Small intestine (tissue), 7 donors: ENCODE measurements around the gene KHSRP. TPM values are rescaled to one million over a fixed set of nuclear protein-coding genes. Genes with fewer than 3 reads are reported as not detected.

Experiments
- DNase-seq, 2 donors: peaks; one replicate each; pipeline versions ENCODE4 v3.0.0 to v3.0.0-alpha.2; 2013
- FAIRE-seq: peaks from 2 replicates; lab custom pipeline; 2012; peaks lifted over from hg19 to GRCh38; lab: Jason Lieb, UNC
- H3K27ac ChIP-seq, 3 donors: one replicate each; pipeline ENCODE4 v1.5.1; 2013; ENCODE audit warnings: low read length in 2 of 3, mild to moderate bottlenecking in 2 of 3, control low read depth in 1 of 3, inconsistent platforms in 1 of 3, low read depth in 1 of 3, moderate library complexity in 1 of 3
- H3K27me3 ChIP-seq, 3 donors: one replicate each; pipeline ENCODE4 v1.6.1; 2013; ENCODE audit warnings: low read length in 3 of 3, inconsistent platforms in 1 of 3; ENCODE audit not compliant: control insufficient read depth in 3 of 3, insufficient read depth in 3 of 3
- H3K36me3 ChIP-seq, 3 donors: one replicate each; pipeline ENCODE4 v1.6.1; 2013; ENCODE audit warnings: low read length in 3 of 3, inconsistent platforms in 1 of 3, low read depth in 1 of 3, mild to moderate bottlenecking in 1 of 3, moderate library complexity in 1 of 3; ENCODE audit not compliant: control insufficient read depth in 3 of 3, insufficient read depth in 2 of 3
- H3K4me1 ChIP-seq, 3 donors: one replicate each; pipeline ENCODE4 v1.6.1; 2013; ENCODE audit warnings: low read length in 2 of 3, inconsistent platforms in 1 of 3, low read depth in 1 of 3, mild to moderate bottlenecking in 1 of 3, moderate library complexity in 1 of 3; ENCODE audit not compliant: control insufficient read depth in 3 of 3, insufficient read depth in 2 of 3
- H3K4me3 ChIP-seq, 3 donors: one replicate each; pipeline ENCODE4 v1.5.1; 2013; ENCODE audit warnings: low read length in 3 of 3, control low read depth in 1 of 3, inconsistent platforms in 1 of 3, low read depth in 1 of 3, mild to moderate bottlenecking in 1 of 3, moderate library complexity in 1 of 3
- H3K9me3 ChIP-seq, 2 donors: one replicate each; pipeline ENCODE4 v1.6.1; 2013; ENCODE audit warnings: low read depth in 1 of 2, low read length in 1 of 2; ENCODE audit not compliant: control insufficient read depth in 2 of 2, insufficient read depth in 1 of 2
- WGBS, 3 donors: extraction: QIAGEN DNeasy Blood & Tissue Kit; methylation state at CpG; one replicate each; pipeline ENCODE4 v1.1.7; 2013; 5-methylcytosine and 5-hydroxymethylcytosine counted together
- polyA plus RNA-seq, 4 donors: library from polyadenylated mRNA; stranded (reverse) in 3 of 4; unstranded in 1 of 4; fragments of 200-250 nt in 3 of 4; fragments of 120-200 nt in 1 of 4; gene quantifications; one replicate each; pipeline versions ENCODE4 v1.2.1 to v1.2.3, GENCODE V29; 2013
- donor health status: healthy with polysubstance abuse.
- donor health status: control.
- donor health status: control.
- donor health status: Bipolar disorder and iron deficiency.
- donor health status: healthy.

The KHSRP gene
- polyA plus RNA-seq, 4 donors, result 80.7 to 257 (median 158) TPM

DNA sequence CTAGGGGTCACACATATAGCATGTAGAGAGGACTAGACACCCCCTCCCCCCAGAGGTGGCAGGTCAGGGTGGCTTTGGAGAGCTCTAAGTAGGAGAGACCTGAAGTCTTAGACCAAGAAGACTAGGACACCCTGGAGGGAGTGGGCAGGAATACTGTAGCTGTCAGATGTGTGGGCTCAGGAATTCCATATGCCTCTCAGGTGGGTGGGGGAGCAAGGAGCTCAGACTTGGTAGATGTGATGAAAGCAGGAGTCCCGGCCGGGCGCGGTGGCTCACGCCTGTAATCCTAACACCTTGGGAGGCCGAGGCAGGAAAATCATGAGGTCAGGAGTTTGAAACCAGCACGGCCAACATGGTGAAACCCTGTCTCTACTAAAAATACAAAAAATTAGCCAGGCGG, 41.1 kb upstream of the KHSRP start:
- Histone ChIP-seq H3K9me3 (no peaks in the 10 kb centered on the region), H3K4me1 (peaks cover 0 to 5% (median 0%) of the 10 kb centered on the region in 3 donors), H3K27ac (no peak overlapping the region), H3K4me3 (peak overlapping the region in 2 of 3 donors; percentile 69 to 88), H3K27me3 (peaks cover 0 to 8% (median 0%) of the 10 kb centered on the region in 3 donors), H3K36me3 (peaks cover 0 to 38% (median 7%) of the 10 kb centered on the region in 3 donors)
- DNase-seq (no peak), FAIRE-seq (no peak)
- WGBS, 3 donors, result 86 to 96% (median 91%) methylated on average over 8 of the region's 8 CpGs

GRCh38 chr19:6465006-6465405, 40.4 kb upstream of the KHSRP start:
- peaks cover 0 to 8% (median 0%) of the 10 kb centered on the region in 3 donors for H3K27me3 ChIP-seq
- FAIRE-seq (no peak), DNase-seq (peak; percentile 16 to 56)
- H3K27ac ChIP-seq, result peak overlapping the region; percentile 72 to 99 (median 96)
- H3K9me3 ChIP-seq, result no peaks in the 10 kb centered on the region
- peaks cover 0 to 5% (median 0%) of the 10 kb centered on the region in 3 donors for H3K4me1 ChIP-seq
- 13 to 37% (median 25%) methylated on average over 9 of the region's 9 CpGs for WGBS, 3 donors
- peaks cover 0 to 38% (median 7%) of the 10 kb centered on the region in 3 donors for H3K36me3 ChIP-seq
- H3K4me3 ChIP-seq, result peak overlapping the region; percentile 61 to 88 (median 69)

DNA sequence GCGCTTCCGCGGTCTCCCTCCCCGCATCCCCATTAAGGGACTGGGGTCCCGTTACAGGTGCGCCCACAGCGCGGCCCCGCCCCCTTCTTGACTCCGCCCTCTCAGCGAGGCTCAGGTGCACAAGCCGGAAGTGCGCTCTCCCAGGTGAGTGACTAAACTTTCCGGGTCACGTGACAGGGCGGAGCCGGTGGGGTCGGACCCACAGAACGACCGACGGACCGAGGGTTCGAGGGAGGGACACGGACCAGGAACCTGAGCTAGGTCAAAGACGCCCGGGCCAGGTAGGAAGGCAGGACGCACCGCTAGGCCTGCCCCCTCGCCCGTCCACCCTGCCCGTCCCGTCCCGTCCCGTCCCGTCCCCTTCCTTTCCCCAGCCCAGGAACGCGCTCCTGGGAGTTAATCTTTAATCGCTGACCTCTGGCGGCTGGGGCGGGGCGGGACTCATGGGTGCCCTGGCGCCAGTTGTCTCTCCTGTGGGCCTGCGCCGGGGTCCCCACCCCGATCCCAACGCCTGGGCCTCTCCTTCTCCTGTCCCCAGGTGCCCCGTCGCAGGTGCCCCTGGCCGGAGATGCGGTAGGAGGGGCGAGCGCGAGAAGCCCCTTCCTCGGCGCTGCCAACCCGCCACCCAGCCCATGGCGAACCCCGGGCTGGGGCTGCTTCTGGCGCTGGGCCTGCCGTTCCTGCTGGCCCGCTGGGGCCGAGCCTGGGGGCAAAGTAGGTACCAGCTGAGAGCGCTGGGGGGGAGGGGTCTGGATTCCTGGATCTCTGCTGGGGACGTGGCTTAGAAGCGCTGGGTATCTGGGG, 39.7 kb upstream of the KHSRP start, which contains the start of gene CRB3:
CRB3 (plus strand) TSS at position 202 of the 804 bp plus-strand sequence; CDS start at position 633, 431 bp downstream.
- Histone ChIP-seq H3K9me3 (no peaks in the 10 kb centered on the region), H3K27me3 (peaks cover 0 to 8% (median 0%) of the 10 kb centered on the region in 3 donors), H3K27ac (peak within 1 kb of the TSS; percentile 72 to 99 (median 96)), H3K4me3 (peak within 1 kb of the TSS; percentile 61 to 88 (median 69)), H3K36me3 (peaks cover 0 to 35% (median 7%) of the 10 kb centered on the region in 3 donors), H3K4me1 (peaks cover 0 to 5% (median 0%) of the 10 kb centered on the region in 3 donors)
- WGBS, 3 donors, result 3 to 8% (median 6%) methylated on average over 50 to 65 of the region's 65 CpGs
- no peak for FAIRE-seq
- peak; percentile 98 to 99 for DNase-seq

DNA sequence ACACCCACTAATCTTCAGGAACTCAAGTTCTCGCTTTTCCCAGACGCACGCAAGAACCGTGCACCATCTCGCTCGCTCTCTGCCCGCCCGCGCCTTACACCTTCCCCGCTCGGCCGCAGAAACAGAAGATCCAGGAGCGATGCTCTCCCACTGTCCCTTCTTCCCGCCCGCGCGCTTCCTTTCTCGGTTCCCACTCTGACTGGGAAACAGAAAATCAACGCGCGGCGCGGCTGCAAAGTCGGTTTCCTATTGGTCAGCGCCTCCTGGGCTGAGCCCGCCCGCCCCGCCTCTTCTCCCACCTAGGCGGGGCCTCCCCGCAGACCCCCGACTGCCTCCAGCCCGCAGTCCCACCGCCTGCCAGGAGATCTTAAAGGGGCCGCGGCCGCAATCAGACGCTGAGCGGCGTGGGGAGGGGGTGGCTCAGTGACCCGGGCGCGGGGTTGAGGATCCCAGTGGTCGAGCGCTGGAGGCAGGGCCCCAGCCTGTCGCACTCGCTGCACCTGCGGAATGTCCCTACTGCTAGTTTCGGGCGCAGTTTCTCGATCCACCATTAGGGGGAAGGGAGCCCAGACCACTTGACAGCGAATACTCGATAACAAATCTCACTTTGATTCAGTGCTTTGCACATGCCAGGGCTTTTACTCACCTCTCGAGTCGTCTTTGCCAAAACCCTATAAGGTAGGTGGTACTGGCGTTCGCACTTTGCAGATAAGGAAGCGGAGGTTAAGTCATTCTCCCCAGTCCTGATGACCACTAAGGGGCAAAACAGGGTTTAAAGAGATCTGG, 35.7 kb upstream of the KHSRP start:
- H3K27me3 ChIP-seq, result peaks cover 0 to 8% (median 0%) of the 10 kb centered on the region in 3 donors
- H3K27ac ChIP-seq, result peak overlapping the region; percentile 85 to 95 (median 93)
- FAIRE-seq (no peak), DNase-seq (peak; percentile 98 to 99)
- H3K4me3 ChIP-seq, result peak overlapping the region; percentile 57 to 92 (median 83)
- peaks cover 4 to 13% (median 5%) of the 10 kb centered on the region in 3 donors for H3K36me3 ChIP-seq
- H3K4me1 ChIP-seq, result peaks cover 0 to 8% (median 0%) of the 10 kb centered on the region in 3 donors
- 0 to 1% (median 0%) methylated on average over 55 to 57 of the region's 57 CpGs for WGBS, 3 donors
- H3K9me3 ChIP-seq, result no peaks in the 10 kb centered on the region

- Histone ChIP-seq H3K9me3 (peaks cover 0 to 5% of the 10 kb centered on the region in 2 donors), H3K27me3 (peaks cover 0 to 7% (median 0%) of the 10 kb centered on the region in 3 donors), H3K27ac (peak within 1 kb of the TSS; percentile 85 to 95 (median 93)), H3K4me3 (peak within 1 kb of the TSS; percentile 57 to 92 (median 83)), H3K36me3 (peaks cover 6 to 18% (median 7%) of the 10 kb centered on the region in 3 donors), H3K4me1 (peaks cover 0 to 8% (median 0%) of the 10 kb centered on the region in 3 donors)
- DNase-seq, result peak; percentile 78 to 85
- 2 to 5% (median 3%) methylated on average over 25 to 70 of the region's 70 CpGs for WGBS, 3 donors
- no peak for FAIRE-seq
These were observed 34.9 kb upstream of the KHSRP start, which contains the start of gene SLC25A23 for GRCh38 chr19:6459262-6460098. Gene SLC25A23 (minus strand): TSS chr19:6459792. CDS start chr19:6459628, 164 bp downstream.

GRCh38 chr19:6458695-6459261, 34.2 kb upstream of the KHSRP start:
- H3K4me3 ChIP-seq, result peak overlapping the region; percentile 56 to 92 (median 83)
- peaks cover 8 to 25% (median 14%) of the 10 kb centered on the region in 3 donors for H3K36me3 ChIP-seq
- H3K27me3 ChIP-seq, result no peaks in the 10 kb centered on the region
- FAIRE-seq (no peak), DNase-seq (peak; percentile 42 to 63)
- H3K4me1 ChIP-seq, result peaks cover 0 to 8% (median 0%) of the 10 kb centered on the region in 3 donors
- WGBS, 3 donors, result 40 to 44% (median 44%) methylated on average over 12 to 16 of the region's 16 CpGs
- peaks cover 2 to 12% of the 10 kb centered on the region in 2 donors for H3K9me3 ChIP-seq
- peak overlapping the region in 1 of 3 donors; percentile 58 for H3K27ac ChIP-seq

DNA sequence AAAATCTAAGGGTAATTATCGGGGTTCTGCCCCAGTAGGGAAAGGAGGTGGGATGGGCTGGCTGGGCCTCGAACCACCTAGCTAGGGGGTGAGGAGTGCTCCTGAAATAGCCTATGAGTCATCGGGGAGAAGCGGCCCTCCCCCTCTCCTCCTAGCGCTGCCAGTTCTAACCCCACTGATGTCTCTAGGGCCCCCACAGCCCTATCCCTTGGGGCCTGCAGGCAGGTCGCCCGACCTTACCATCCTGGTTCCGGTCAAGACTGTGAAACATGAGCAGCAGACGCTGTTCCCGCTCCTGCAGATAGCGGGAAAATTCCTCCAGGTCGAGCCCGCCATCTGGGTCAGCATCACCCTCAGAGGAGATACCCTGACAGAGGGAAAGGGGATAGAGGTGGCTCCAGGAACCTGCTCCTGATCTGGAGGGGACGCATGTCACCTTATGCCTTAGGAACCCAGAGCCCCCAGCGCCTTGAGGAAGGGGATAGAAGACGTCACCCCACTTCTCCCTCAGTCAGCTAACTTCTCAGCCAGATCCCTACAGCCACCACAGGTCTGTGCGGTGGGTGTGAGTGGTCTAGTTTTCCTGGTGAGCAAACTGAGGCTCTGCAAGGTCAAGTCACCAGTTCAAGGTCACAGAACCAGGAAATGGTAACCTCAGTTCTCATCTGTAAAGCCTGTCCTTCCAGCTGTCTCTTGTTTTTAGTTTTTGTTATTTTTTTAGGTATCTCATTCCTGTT, 33.5 kb upstream of the KHSRP start:
- Histone ChIP-seq H3K27me3 (no peaks in the 10 kb centered on the region), H3K9me3 (peaks cover 2 to 18% of the 10 kb centered on the region in 2 donors), H3K4me3 (peak overlapping the region in 1 of 3 donors; percentile 92), H3K27ac (no peak overlapping the region), H3K36me3 (peaks cover 8 to 28% (median 15%) of the 10 kb centered on the region in 3 donors), H3K4me1 (peaks cover 0 to 8% (median 0%) of the 10 kb centered on the region in 3 donors)
- 85 to 92% (median 89%) methylated on average over 16 to 17 of the region's 17 CpGs for WGBS, 3 donors
- DNase-seq (no peak), FAIRE-seq (no peak)
